HG03039 (cell line): ENCODE results near the gene CADM4.
A peak's percentile ranks its signal among the peaks of the same experiment; 100 is the strongest.

ENCODE experiments used
- ATAC-seq: cut with Tn5 transposase; IDR thresholded peaks from one replicate; pipeline ENCODE4 v1.9.1; 2021; ENCODE audit warnings: mild to moderate bottlenecking, moderate library complexity; ENCODE audit not compliant: unreplicated experiment

The CADM4 gene

GRCh38 chr19:43634872-43635560, 4.6 kb downstream of the CADM4 start:
- no peak for ATAC-seq

GRCh38 chr19:43634506-43634871, 5.2 kb downstream of the CADM4 start:
- no peak for ATAC-seq

- ATAC-seq: no peak
Observed at GRCh38 chr19:43634068-43634467, 5.6 kb downstream of the CADM4 start.

- no peak for ATAC-seq
Observed at GRCh38 chr19:43633520-43633919, 6.1 kb downstream of the CADM4 start.

GRCh38 chr19:43631491-43631890, 8.2 kb downstream of the CADM4 start:
- no peak for ATAC-seq

- ATAC-seq: no peak
Observed at GRCh38 chr19:43628646-43629326, 10.9 kb downstream of the CADM4 start.

GRCh38 chr19:43626838-43627237, 12.8 kb downstream of the CADM4 start:
- ATAC-seq: no peak

- no peak for ATAC-seq
Observed at GRCh38 chr19:43625918-43626579, 13.6 kb downstream of the CADM4 start.

GRCh38 chr19:43624933-43625332, 14.7 kb downstream of the CADM4 start:
- ATAC-seq: no peak

GRCh38 chr19:43623889-43624670, 15.6 kb downstream of the CADM4 start:
- no peak for ATAC-seq

GRCh38 chr19:43622956-43623355, 16.7 kb downstream of the CADM4 start:
- no peak for ATAC-seq

GRCh38 chr19:43622070-43622469, 17.6 kb downstream of the CADM4 start:
- ATAC-seq: no peak

GRCh38 chr19:43620061-43621001, 19.3 kb downstream of the CADM4 start:
- no peak for ATAC-seq

GRCh38 chr19:43619262-43620060, 20.2 kb downstream of the CADM4 start, which contains the start of gene ZNF428:
ZNF428 (minus strand) TSS chr19:43619629; CDS start chr19:43614304, 5,325 bp downstream.
- ATAC-seq: peak; percentile 81

- ATAC-seq: peak; percentile 12
Observed at GRCh38 chr19:43618921-43619261, 20.8 kb downstream of the CADM4 start.

- no peak for ATAC-seq
Observed at GRCh38 chr19:43616954-43617353, 22.7 kb downstream of the CADM4 start.

- ATAC-seq: no peak
Observed at GRCh38 chr19:43616306-43616705, 23.3 kb downstream of the CADM4 start.

GRCh38 chr19:43612374-43612773, 27.3 kb downstream of the CADM4 start:
- no peak for ATAC-seq

GRCh38 chr19:43611788-43612187, 27.9 kb downstream of the CADM4 start, which contains the start of gene SRRM5:
SRRM5 (plus strand) TSS chr19:43612088; CDS start chr19:43612122, 34 bp downstream.
- no peak for ATAC-seq
